ENCODE results near the gene MMP28.

GRCh38 chr17:35726127-35726952 is 69.1 kb downstream of the MMP28 start:
- TF ChIP-seq CTCF (IDR thresholded peaks at IDR 0.05), result no peak
- no peak for TF ChIP-seq CHD4 (IDR thresholded peaks at IDR 0.05; ENCODE audit: borderline replicate concordance)
- no peak for TF ChIP-seq EP300 (IDR thresholded peaks at IDR 0.05)
- no peak for TF ChIP-seq POLR2A (IDR thresholded peaks at IDR 0.05; ENCODE audit: low read length)
- TF ChIP-seq CEBPB (IDR thresholded peaks at IDR 0.05), result no peak
- no peak for TF ChIP-seq SMC3 (IDR thresholded peaks at IDR 0.05)
- TF ChIP-seq SREBF2 (IDR thresholded peaks at IDR 0.05), result no peak
- TF ChIP-seq KDM1A (IDR thresholded peaks at IDR 0.05; ENCODE audit: low read depth), result no peak
- no peak for TF ChIP-seq RAD21 (conservative IDR thresholded peaks at IDR 0.05 in 1 of 2, IDR thresholded peaks at IDR 0.05 in 1 of 2)
- no peak for TF ChIP-seq HEYL (CRISPR knock-in tag; IDR thresholded peaks at IDR 0.05)
- no peak for TF ChIP-seq ESRRA (IDR thresholded peaks at IDR 0.05; ENCODE audit: borderline replicate concordance, low read length)
- no peak for TF ChIP-seq CBX2 (IDR thresholded peaks at IDR 0.05; ENCODE audit: borderline replicate concordance, low read depth)
- no peak for TF ChIP-seq MAFK (IDR thresholded peaks at IDR 0.05; ENCODE audit: partially characterized antibody)
- no peak for TF ChIP-seq USF2 (IDR thresholded peaks at IDR 0.05)

Data from A549 (cell line).